Fibroblast of the aortic adventitia (primary cell): ENCODE measurements around the gene LRRC43. TPM values are rescaled to one million over a fixed set of nuclear protein-coding genes. Genes with fewer than 3 reads are reported as not detected.
A peak's percentile ranks its signal among the peaks of the same experiment; 100 is the strongest.

Experiments
- DNase-seq: peaks from one replicate; pipeline ENCODE4 v3.0.0-alpha.2; 2010; ENCODE audit warnings: low read depth
- H3K4me3 ChIP-seq: 2 replicates; pipeline ENCODE4 v1.5.1; 2011; ENCODE audit warnings: low read depth, mild to moderate bottlenecking, control low read depth, low read length, moderate library complexity
- total RNA-seq: library from RNA; depleted of rRNA; stranded (reverse); fragments of >200 nt; gene quantifications from 2 replicates; pipeline ENCODE4 v1.2.3, GENCODE V29; 2012; ENCODE audit warnings: low replicate concordance
- TF ChIP-seq, protein P1 (sequence below): IDR thresholded peaks from 2 replicates; pipeline ENCODE4 v1.5.1; 2011; ENCODE audit warnings: mild to moderate bottlenecking, low read length, control low read depth, inconsistent platforms; ENCODE audit not compliant: insufficient read depth

Gene LRRC43
- total RNA-seq, 1 donor: 3.5 TPM

GRCh38 chr12:122190842-122191668 is 8.1 kb downstream of the LRRC43 start:
- peak; percentile 66 for DNase-seq
- TF ChIP-seq, protein P1, sequence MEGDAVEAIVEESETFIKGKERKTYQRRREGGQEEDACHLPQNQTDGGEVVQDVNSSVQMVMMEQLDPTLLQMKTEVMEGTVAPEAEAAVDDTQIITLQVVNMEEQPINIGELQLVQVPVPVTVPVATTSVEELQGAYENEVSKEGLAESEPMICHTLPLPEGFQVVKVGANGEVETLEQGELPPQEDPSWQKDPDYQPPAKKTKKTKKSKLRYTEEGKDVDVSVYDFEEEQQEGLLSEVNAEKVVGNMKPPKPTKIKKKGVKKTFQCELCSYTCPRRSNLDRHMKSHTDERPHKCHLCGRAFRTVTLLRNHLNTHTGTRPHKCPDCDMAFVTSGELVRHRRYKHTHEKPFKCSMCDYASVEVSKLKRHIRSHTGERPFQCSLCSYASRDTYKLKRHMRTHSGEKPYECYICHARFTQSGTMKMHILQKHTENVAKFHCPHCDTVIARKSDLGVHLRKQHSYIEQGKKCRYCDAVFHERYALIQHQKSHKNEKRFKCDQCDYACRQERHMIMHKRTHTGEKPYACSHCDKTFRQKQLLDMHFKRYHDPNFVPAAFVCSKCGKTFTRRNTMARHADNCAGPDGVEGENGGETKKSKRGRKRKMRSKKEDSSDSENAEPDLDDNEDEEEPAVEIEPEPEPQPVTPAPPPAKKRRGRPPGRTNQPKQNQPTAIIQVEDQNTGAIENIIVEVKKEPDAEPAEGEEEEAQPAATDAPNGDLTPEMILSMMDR: peak; percentile 90
- H3K4me3 ChIP-seq: no peak overlapping the region

DNA sequence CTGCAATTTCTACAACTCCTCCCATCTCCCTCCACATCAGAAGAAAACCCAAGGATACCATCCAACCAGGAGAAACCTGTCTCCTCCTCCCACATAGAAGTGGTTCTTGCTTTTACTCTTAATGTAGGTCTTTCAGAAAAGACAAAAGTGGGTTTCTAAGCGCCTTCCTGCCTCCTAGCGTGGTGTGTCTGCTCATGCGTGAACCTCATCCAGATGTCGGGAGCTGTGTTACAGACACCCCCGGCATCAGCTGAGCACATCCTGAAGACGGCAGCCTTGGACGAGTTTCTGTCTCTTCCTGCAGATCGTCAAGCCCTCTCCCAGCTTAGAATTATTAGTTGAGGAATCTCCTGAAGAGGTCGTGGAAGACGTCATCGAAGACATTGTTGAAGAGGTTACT is 9.5 kb downstream of the LRRC43 start:
- TF ChIP-seq, protein P1: no peak
- no peak overlapping the region for H3K4me3 ChIP-seq
- DNase-seq: no peak

DNA sequence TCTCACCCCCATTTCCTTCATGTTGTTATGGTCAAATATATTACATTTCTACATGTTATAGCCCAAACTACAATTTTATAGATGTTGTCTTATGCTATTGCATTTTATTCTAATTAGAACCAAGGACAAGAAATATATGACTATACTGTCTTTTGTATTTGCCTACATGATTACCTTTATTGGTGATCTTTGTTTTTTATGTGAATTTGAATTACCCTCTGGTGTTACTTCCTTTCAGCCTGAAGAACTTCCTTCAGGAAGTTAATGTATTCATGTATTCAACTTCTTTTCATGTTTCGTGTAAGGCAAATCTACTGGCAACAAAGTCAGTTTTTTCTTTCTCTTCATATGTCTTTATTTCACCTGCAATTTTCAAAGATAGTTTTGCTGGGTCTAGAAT is 11.9 kb downstream of the LRRC43 start:
- H3K4me3 ChIP-seq: no peak overlapping the region
- no peak for DNase-seq
- TF ChIP-seq, protein P1: no peak

- TF ChIP-seq, protein P1: no peak
- H3K4me3 ChIP-seq: no peak overlapping the region
- DNase-seq: no peak
Observed at GRCh38 chr12:122195405-122195804, 12.5 kb downstream of the LRRC43 start.

DNA sequence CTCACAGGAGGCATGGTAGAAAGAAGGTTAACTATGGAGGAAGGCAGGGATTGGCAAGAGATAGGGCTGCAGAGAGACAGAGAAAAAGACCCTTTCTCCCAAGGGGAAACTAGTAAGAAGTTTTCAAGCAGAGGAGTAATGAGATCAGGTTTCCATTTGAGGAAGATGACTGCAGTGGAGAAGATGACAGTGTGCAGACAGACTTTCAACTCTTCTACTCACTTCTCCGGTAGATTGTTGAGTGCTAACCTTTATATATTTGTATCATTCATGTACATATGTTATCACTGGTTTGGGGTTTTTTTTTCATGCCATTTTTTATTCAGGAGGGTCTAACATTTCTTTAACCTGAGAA is 14.7 kb downstream of the LRRC43 start:
- H3K4me3 ChIP-seq: no peak overlapping the region
- TF ChIP-seq, protein P1: no peak
- no peak for DNase-seq

DNA sequence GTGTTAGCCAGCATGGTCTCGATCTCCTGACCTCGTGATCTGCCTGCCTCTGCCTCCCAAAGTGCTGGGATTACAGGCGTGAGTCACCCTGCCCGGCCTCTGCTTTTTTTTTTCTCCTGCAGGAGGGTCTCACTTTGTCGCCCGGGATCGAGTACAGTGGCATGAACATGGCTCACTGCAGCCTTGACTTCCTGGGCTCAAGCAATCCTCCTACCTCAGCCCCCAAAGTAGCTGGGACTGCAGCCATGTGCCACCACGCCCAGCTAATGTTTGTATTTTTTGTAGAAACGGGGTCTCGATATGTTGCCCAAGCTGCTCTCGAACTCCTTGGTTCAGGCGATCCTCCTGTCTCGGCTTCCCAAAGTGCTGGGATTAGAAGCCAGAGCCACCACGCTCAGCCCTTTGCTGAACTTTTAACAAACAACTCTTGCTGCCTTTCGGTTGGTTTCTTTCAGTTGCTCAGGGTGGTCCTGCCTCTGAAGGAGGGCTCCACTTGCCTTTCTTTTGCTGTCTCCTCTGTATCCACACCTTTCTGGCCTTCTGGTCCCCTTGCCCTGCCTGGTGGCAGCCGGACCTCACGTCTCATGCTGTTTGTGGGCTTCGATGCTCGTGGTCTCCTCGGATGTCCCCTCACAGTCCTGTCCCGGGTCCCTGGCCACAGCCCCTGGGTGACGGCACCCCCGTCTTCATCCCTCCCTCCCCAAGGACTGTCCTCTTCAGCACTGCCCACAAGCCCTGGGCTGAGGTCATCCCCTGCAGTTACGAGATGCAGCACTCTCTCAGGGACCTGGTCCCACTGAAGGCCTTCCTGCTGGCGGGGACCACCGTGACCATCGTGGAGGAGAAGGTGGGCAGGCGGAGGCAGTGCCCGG is 16.8 kb downstream of the LRRC43 start:
- no peak overlapping the region for H3K4me3 ChIP-seq
- no peak for DNase-seq
- TF ChIP-seq, protein P1: no peak
